A549 (cell line): ENCODE results near the gene SLITRK6. TPM values are rescaled to one million over a fixed set of nuclear protein-coding genes. Genes with fewer than 3 reads are reported as not detected.
"Not testable (repeated sequence)": the region's sequence is repeated elsewhere in the genome, so short reads cannot be mapped to it uniquely, and the experiment has no call there.

ENCODE experiments used
- ATAC-seq, 2 experiments: fragments of 200-7000 bp in 1 of 2; fragments of >200 bp in 1 of 2; cut with Nextera tagmentation in 1 of 2; cut with Tn5 transposase in 1 of 2; 3 replicates each; pipeline versions ENCODE4 v1.8.0 to v1.9.1; 2018 to 2020; ENCODE audit warnings: mild to moderate bottlenecking in 1 of 2, moderate library complexity in 1 of 2
- CTCF ChIA-PET: fragments of 300-600 bp; sonication (Branson Sonifier 250); formaldehyde crosslinking; extraction: SDS; loops from one replicate; lab custom pipeline; 2021; ENCODE audit warnings: antibody characterized with exemption, inconsistent platforms; lab: Yijun Ruan, JAX
- POLR2A ChIA-PET: fragments of 350-600 bp; formaldehyde crosslinking; extraction: SDS; loops from one replicate; lab custom pipeline; 2021; ENCODE audit warnings: antibody characterized with exemption, inconsistent platforms; lab: Yijun Ruan, JAX
- DNase-seq, 2 experiments: peaks; one replicate each; pipeline versions ENCODE4 v3.0.0 to v3.0.0-alpha.2; 2011 to 2016; ENCODE audit warnings: low read depth in 1 of 2, low spot score in 1 of 2
- FAIRE-seq: peaks from 2 replicates; lab custom pipeline; 2011; peaks lifted over from hg19 to GRCh38; lab: Jason Lieb, UNC
- H3K27ac ChIP-seq, 2 experiments: fragments of >200 bp; sonication (Bioruptor Twin); formaldehyde crosslinking; 3 replicates each; pipeline ENCODE4 v1.5.1; 2016 to 2017
- H3K4me1 ChIP-seq: fragments of >200 bp; sonication (Bioruptor Twin); formaldehyde crosslinking; 3 replicates; pipeline ENCODE4 v1.6.1; 2016
- H3K4me2 ChIP-seq: fragments of >200 bp; sonication (Bioruptor Twin); formaldehyde crosslinking; 3 replicates; pipeline ENCODE4 v1.6.1; 2016
- H3K4me3 ChIP-seq: fragments of >200 bp; sonication (Bioruptor Twin); formaldehyde crosslinking; 3 replicates; pipeline ENCODE4 v1.5.1; 2016
- H3K9me3 ChIP-seq: fragments of >200 bp; sonication (Bioruptor Twin); formaldehyde crosslinking; 3 replicates; pipeline ENCODE4 v1.6.1; 2016
- CBX8 ChIP-seq: fragments of 200-600 bp; sonication (generic); IDR thresholded peaks from 2 replicates; pipeline ENCODE4 v1.6.1; 2016
- CHD2 ChIP-seq: fragments of 150-350 bp; IDR thresholded peaks from 2 replicates; pipeline ENCODE4 v1.6.1; 2014; ENCODE audit warnings: low read length; ENCODE audit not compliant: partially characterized antibody
- E2F6 ChIP-seq: IDR thresholded peaks from 2 replicates; pipeline ENCODE4 v1.6.1; 2012; ENCODE audit warnings: low read depth, borderline replicate concordance
- EHF ChIP-seq: fragments of 250-450 bp; sonication (Bioruptor Pico); IDR thresholded peaks from 2 replicates; pipeline ENCODE4 v1.5.0; 2020; ENCODE audit warnings: mild to moderate bottlenecking
- FOSL2 ChIP-seq, 2 experiments: fragments of 450-650 bp in 1 of 2; fragments of >200 bp in 1 of 2; sonication (Bioruptor Twin) in 1 of 2; formaldehyde crosslinking; IDR thresholded peaks; 2 replicates each; pipeline versions ENCODE4 v1.5.0 to v1.6.1; 2016 to 2020; ENCODE audit warnings: mild to moderate bottlenecking in 1 of 2, moderate library complexity in 1 of 2
- GATA3 ChIP-seq: IDR thresholded peaks from 2 replicates; pipeline ENCODE4 v1.6.1; 2012; ENCODE audit warnings: borderline replicate concordance
- HDAC2 ChIP-seq: fragments of 200-600 bp; sonication (generic); IDR thresholded peaks from 2 replicates; pipeline ENCODE4 v1.6.1; 2016
- HOXB5 ChIP-seq: fragments of 250-450 bp; sonication (Bioruptor Pico); IDR thresholded peaks from 2 replicates; pipeline ENCODE4 v1.5.0; 2020; ENCODE audit warnings: mild to moderate bottlenecking, moderate library complexity
- JUN ChIP-seq, 2 experiments: fragments of >200 bp; sonication (Bioruptor Twin); formaldehyde crosslinking; IDR thresholded peaks; 2 replicates in 1 of 2; 3 replicates in 1 of 2; pipeline ENCODE4 v1.6.1; 2016 to 2017
- MAFK ChIP-seq: fragments of 450-650 bp; IDR thresholded peaks from 2 replicates; pipeline ENCODE4 v1.6.1; 2014; ENCODE audit not compliant: partially characterized antibody
- NFE2L2 ChIP-seq: fragments of 150-350 bp; conservative IDR thresholded peaks from 2 replicates; pipeline ENCODE4 v1.6.1; 2014; ENCODE audit warnings: low read length
- NR3C1 ChIP-seq: fragments of >200 bp; sonication (Bioruptor Twin); formaldehyde crosslinking; IDR thresholded peaks from 3 replicates; pipeline ENCODE4 v1.6.1; 2017
- RAD21 ChIP-seq, 2 experiments: fragments of >200 bp in 1 of 2; sonication (Bioruptor Twin) in 1 of 2; formaldehyde crosslinking in 1 of 2; IDR thresholded peaks in 1 of 2; conservative IDR thresholded peaks in 1 of 2; 2 replicates in 1 of 2; 3 replicates in 1 of 2; pipeline ENCODE4 v1.6.1; 2012 to 2018; ENCODE audit warnings: inconsistent platforms in 1 of 2
- RARB ChIP-seq: fragments of 250-450 bp; sonication (Bioruptor Pico); IDR thresholded peaks from 2 replicates; pipeline ENCODE4 v1.8.0; 2021; ENCODE audit warnings: mild to moderate bottlenecking, moderate library complexity
- REST ChIP-seq: fragments of 200-600 bp; sonication (generic); IDR thresholded peaks from 2 replicates; pipeline ENCODE4 v1.6.1; 2016; ENCODE audit warnings: antibody characterized with exemption, mild to moderate bottlenecking, moderate library complexity
- RNF2 ChIP-seq: fragments of 200-600 bp; sonication (generic); IDR thresholded peaks from 2 replicates; pipeline ENCODE4 v1.6.1; 2016; ENCODE audit warnings: low read depth, mild to moderate bottlenecking, antibody characterized with exemption, moderate library complexity, borderline replicate concordance
- SMC3 ChIP-seq: fragments of >200 bp; sonication (Bioruptor Twin); formaldehyde crosslinking; IDR thresholded peaks from 3 replicates; pipeline ENCODE4 v1.6.1; 2018; ENCODE audit warnings: inconsistent platforms
- USF2 ChIP-seq: fragments of 450-650 bp; IDR thresholded peaks from 2 replicates; pipeline ENCODE4 v1.6.1; 2014; ENCODE audit warnings: antibody characterized with exemption
- ZC3H11A ChIP-seq: fragments of 450-650 bp; IDR thresholded peaks from 2 replicates; pipeline ENCODE4 v1.6.1; 2014; ENCODE audit warnings: antibody characterized with exemption, mild to moderate bottlenecking
- ZSCAN20 ChIP-seq: fragments of 250-450 bp; sonication (Bioruptor Pico); IDR thresholded peaks from 2 replicates; pipeline ENCODE4 v1.8.0; 2022; ENCODE audit warnings: mild to moderate bottlenecking, moderate library complexity
- WGBS: methylation state at CpG from one replicate; pipeline ENCODE4 v1.1.6; 2017; ENCODE audit errors: missing lambda C conversion rate; 5-methylcytosine and 5-hydroxymethylcytosine counted together
- polyA plus RNA-seq, 4 experiments: library from polyadenylated mRNA; depleted of rRNA in 3 of 4; stranded (reverse); fragments of >200 nt; fragmentation: RNase III in 1 of 4; extraction: RNeasy Plus Mini Kit Qiagen cat#74134 plus additional on column Dnase treatment in 1 of 4; gene quantifications; 2 replicates in 3 of 4; 3 replicates in 1 of 4; pipeline ENCODE4 v1.2.3, GENCODE V29; 2011 to 2017

The SLITRK6 gene
- polyA plus RNA-seq, 2 of the 4 experiments (the other 2 are of a cell fraction), result 0.66 to 18.2 TPM

GRCh38 chr13:85768946-85769345, 30.3 kb downstream of the SLITRK6 start (continued):
- TF ChIP-seq USF2 (no peak), JUN (IDR thresholded peaks at IDR 0.05) (no peak), E2F6 (no peak), EHF (CRISPR knock-in tag) (no peak), FOSL2 (IDR thresholded peaks at IDR 0.05) (no peak), FOSL2 (CRISPR knock-in tag; IDR thresholded peaks at IDR 0.05) (no peak), ZSCAN20 (no peak)

GRCh38 chr13:85755123-85755522, 44.1 kb downstream of the SLITRK6 start:
- 40% methylated on average over 2 of the region's 2 CpGs for WGBS
- H3K27ac ChIP-seq, result no peak overlapping the region
- DNase-seq, result no peak
- H3K4me3 ChIP-seq, result no peak overlapping the region
- no peak for FAIRE-seq
- TF ChIP-seq CHD2 (no peak), GATA3 (no peak), JUN (IDR thresholded peaks at IDR 0.05) (no peak), MAFK (no peak), E2F6 (no peak), REST (no peak), ZC3H11A (no peak), SMC3 (no peak), NR3C1 (no peak), NFE2L2 (no peak), RNF2 (no peak), RARB (CRISPR knock-in tag) (no peak), RAD21 (conservative IDR thresholded peaks at IDR 0.05 in 1 of 2, IDR thresholded peaks at IDR 0.05 in 1 of 2) (no peak), HDAC2 (no peak), CBX8 (no peak), HOXB5 (no peak), FOSL2 (IDR thresholded peaks at IDR 0.05) (no peak), FOSL2 (CRISPR knock-in tag; IDR thresholded peaks at IDR 0.05) (no peak)
- TF ChIP-seq, all 56 proteins: peak for 0
- ChIA-PET POLR2A (no interaction called here), CTCF (no interaction called here)
- no peak for ATAC-seq
- Histone ChIP-seq H3K9me3 (no peaks in the 10 kb centered on the region), H3K4me1 (no peaks in the 10 kb centered on the region), H3K4me2 (no peak overlapping the region)

GRCh38 chr13:85743201-85743770, 55.9 kb downstream of the SLITRK6 start:
- H3K4me1 ChIP-seq, FAIRE-seq, DNase-seq, H3K9me3 ChIP-seq, H3K27ac ChIP-seq, CTCF ChIA-PET, H3K4me3 ChIP-seq, ATAC-seq, POLR2A ChIA-PET, H3K4me2 ChIP-seq: not testable (repeated sequence)
- WGBS, result 79% methylated on average over 11 of the region's 11 CpGs
